ENCODE measurements around the gene HHATL.

DNA sequence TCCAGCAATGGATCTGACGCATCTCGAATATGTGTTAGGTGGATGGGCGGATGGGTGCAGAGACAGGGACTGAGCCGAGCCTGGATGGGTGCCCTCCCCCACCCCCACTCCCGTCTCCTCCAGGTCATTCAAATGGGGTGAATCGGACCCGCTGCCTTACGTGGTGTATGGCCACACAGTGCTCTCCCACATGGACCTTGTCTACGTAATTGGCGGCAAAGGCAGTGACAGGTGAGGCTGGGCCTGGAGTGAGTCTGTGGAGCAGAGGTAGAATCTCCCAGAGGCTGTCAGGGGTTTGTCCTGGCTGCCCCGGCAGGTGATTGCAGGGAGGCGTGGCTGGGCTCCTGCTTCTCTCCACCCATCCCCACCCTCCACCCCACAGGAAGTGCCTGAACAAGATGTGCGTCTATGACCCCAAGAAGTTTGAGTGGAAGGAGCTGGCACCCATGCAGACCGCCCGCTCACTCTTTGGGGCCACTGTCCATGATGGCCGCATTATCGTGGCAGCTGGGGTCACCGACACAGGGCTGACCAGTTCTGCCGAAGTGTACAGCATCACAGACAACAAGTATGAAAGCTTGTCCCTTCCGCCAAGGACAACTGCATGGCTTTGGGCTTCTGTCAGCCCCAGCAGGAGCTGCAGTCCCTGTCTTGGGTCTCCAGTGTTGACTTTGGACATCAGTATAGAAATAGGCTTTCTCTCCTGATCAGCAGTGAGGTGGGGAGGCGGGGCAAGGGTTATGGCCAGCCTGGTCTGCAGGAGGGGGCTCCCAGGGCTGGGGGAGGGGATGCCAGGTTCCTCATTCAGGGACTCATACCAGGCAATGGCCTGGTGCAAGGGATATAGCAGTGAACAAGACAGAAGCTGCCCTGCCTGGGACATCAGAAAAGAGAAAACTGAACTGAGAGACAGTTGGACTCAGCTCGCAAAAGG is 13.8 kb downstream of the HHATL start:
- TF ChIP-seq POLR2A (IDR thresholded peaks at IDR 0.05) = no peak
- TF ChIP-seq, protein P1, sequence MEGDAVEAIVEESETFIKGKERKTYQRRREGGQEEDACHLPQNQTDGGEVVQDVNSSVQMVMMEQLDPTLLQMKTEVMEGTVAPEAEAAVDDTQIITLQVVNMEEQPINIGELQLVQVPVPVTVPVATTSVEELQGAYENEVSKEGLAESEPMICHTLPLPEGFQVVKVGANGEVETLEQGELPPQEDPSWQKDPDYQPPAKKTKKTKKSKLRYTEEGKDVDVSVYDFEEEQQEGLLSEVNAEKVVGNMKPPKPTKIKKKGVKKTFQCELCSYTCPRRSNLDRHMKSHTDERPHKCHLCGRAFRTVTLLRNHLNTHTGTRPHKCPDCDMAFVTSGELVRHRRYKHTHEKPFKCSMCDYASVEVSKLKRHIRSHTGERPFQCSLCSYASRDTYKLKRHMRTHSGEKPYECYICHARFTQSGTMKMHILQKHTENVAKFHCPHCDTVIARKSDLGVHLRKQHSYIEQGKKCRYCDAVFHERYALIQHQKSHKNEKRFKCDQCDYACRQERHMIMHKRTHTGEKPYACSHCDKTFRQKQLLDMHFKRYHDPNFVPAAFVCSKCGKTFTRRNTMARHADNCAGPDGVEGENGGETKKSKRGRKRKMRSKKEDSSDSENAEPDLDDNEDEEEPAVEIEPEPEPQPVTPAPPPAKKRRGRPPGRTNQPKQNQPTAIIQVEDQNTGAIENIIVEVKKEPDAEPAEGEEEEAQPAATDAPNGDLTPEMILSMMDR (IDR thresholded peaks at IDR 0.05) = no peak
